Astrocyte of the cerebellum (primary cell): ENCODE data around the gene SLC2A5.

ENCODE experiments used
- DNase-seq: peaks from one replicate; pipeline ENCODE4 v3.0.0-alpha.2; 2011; ENCODE audit warnings: low read depth
- H3K4me3 ChIP-seq: 2 replicates; pipeline ENCODE4 v1.5.1; 2011; ENCODE audit warnings: mild to moderate bottlenecking, low read depth, low read length, moderate library complexity
- in situ Hi-C: cut with HindIII; loops from 2 replicates; pipeline ENCODE4 v1.10.0; 2017; ENCODE audit warnings: low sequenced_read_pairs
- TF ChIP-seq, protein P1 (sequence below): IDR thresholded peaks from 2 replicates; pipeline ENCODE4 v1.5.1; 2012; ENCODE audit warnings: low read length, low read depth, moderate library complexity, mild to moderate bottlenecking; ENCODE audit errors: missing control alignments

SLC2A5 gene

GRCh38 chr1:9111357-9111691 is 41.9 kb upstream of the SLC2A5 start:
- no peak for DNase-seq
- TF ChIP-seq, protein P1, sequence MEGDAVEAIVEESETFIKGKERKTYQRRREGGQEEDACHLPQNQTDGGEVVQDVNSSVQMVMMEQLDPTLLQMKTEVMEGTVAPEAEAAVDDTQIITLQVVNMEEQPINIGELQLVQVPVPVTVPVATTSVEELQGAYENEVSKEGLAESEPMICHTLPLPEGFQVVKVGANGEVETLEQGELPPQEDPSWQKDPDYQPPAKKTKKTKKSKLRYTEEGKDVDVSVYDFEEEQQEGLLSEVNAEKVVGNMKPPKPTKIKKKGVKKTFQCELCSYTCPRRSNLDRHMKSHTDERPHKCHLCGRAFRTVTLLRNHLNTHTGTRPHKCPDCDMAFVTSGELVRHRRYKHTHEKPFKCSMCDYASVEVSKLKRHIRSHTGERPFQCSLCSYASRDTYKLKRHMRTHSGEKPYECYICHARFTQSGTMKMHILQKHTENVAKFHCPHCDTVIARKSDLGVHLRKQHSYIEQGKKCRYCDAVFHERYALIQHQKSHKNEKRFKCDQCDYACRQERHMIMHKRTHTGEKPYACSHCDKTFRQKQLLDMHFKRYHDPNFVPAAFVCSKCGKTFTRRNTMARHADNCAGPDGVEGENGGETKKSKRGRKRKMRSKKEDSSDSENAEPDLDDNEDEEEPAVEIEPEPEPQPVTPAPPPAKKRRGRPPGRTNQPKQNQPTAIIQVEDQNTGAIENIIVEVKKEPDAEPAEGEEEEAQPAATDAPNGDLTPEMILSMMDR = no peak
- in situ Hi-C loops = no loop called here
- H3K4me3 ChIP-seq = no peak overlapping the region

GRCh38 chr1:9110669-9111356 is 41.4 kb upstream of the SLC2A5 start:
- in situ Hi-C loops = no loop called here

GRCh38 chr1:9108056-9108665 is 38.7 kb upstream of the SLC2A5 start:
- no peak overlapping the region for H3K4me3 ChIP-seq
- DNase-seq = no peak
- in situ Hi-C loops = no loop called here
- TF ChIP-seq, protein P1 = no peak

More at GRCh38 chr1:9110669-9111356, 41.4 kb upstream of the SLC2A5 start:
- peak; percentile 78 for DNase-seq
- H3K4me3 ChIP-seq = no peak overlapping the region
- TF ChIP-seq, protein P1 = peak; percentile 96

DNA sequence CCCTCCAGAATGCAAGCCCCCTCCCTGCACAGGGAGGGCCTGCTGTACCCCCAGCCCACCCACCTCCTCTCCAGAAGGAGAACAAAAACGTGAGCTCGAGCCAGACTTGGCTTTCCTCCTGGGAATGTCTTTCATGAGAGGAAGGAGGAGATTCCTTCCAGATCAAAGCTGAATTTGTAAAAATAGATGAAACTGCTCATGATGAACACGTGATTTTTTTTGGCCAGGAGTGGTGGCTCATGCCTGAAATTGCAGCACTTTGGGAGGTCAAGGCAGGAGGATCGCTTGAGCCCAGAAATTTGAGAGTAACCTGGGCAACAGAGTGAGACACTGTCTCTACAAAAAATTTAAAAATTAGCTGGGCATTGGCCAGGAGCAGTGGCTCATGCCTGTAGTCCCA is 37.7 kb upstream of the SLC2A5 start:
- in situ Hi-C loops = no loop called here
- no peak overlapping the region for H3K4me3 ChIP-seq
- no peak for DNase-seq
- TF ChIP-seq, protein P1 = no peak

GRCh38 chr1:9106286-9106685 is 36.9 kb upstream of the SLC2A5 start:
- no peak for DNase-seq
- in situ Hi-C loops = no loop called here
- no peak overlapping the region for H3K4me3 ChIP-seq
- TF ChIP-seq, protein P1 = no peak

GRCh38 chr1:9105336-9105867 is 36.0 kb upstream of the SLC2A5 start:
- in situ Hi-C loops = no loop called here

More at GRCh38 chr1:9105336-9105867, 36.0 kb upstream of the SLC2A5 start:
- H3K4me3 ChIP-seq = no peak overlapping the region
- TF ChIP-seq, protein P1 = no peak
- no peak for DNase-seq
